Measurements from ENCODE around the gene DNLZ. TPM values are rescaled to one million over a fixed set of nuclear protein-coding genes. Genes with fewer than 3 reads are reported as not detected.
A peak's percentile ranks its signal among the peaks of the same experiment; 100 is the strongest.

The DNLZ gene
- total and polyA plus RNA-seq, 11 donors = 21.3 to 67.8 (median 33.6) TPM

GRCh38 chr9:136343884-136344269 is 19.7 kb downstream of the DNLZ start:
- no peak for DNase-seq
- peaks cover 0 to 67% (median 46%) of the 10 kb centered on the region in 12 donors for H3K4me1 ChIP-seq
- peak overlapping the region in 11 of 12 donors; percentile 77 to 99 (median 92) for H3K27ac ChIP-seq

GRCh38 chr9:136343121-136343883 is 20.2 kb downstream of the DNLZ start:
- intact Hi-C loops (cut with DNase I) = loop anchor here in 3 of 10 donors (1.0 to 2.0 kb wide), 2 partner anchors 19 to 20 kb away; partner anchors contain the start of gene DNLZ (in 3 of the 3)
- 38 to 57% (median 49%) methylated on average over 7 to 23 of the region's 23 CpGs for WGBS, 4 donors
- peak; percentile 64 to 76 (median 68) for ATAC-seq

More at GRCh38 chr9:136343884-136344269, 19.7 kb downstream of the DNLZ start:
- no peaks in the 10 kb centered on the region for H3K9me3 ChIP-seq
- 78 to 86% (median 85%) methylated on average over 21 to 24 of the region's 24 CpGs for WGBS, 4 donors
- intact Hi-C loops (cut with DNase I) = loop anchor here in 4 of 10 donors (1.0 to 2.0 kb wide), 2 partner anchors 19 kb away; partner anchors contain the start of gene DNLZ (in 4 of the 4)
- no peak for ATAC-seq
- H3K36me3 ChIP-seq = peaks cover 0 to 2% (median 0%) of the 10 kb centered on the region in 9 donors
- H3K27me3 ChIP-seq = no peaks in the 10 kb centered on the region
- no peak for TF ChIP-seq CTCF (IDR thresholded peaks at IDR 0.05)
- no peak for TF ChIP-seq POLR2A (IDR thresholded peaks at IDR 0.05)
- H3K4me3 ChIP-seq = peak overlapping the region in 1 of 12 donors; percentile 56

GRCh38 chr9:136342181-136343120 is 21.1 kb downstream of the DNLZ start:
- H3K4me1 ChIP-seq = peaks cover 0 to 67% (median 46%) of the 10 kb centered on the region in 12 donors
- peak; percentile 46 to 76 (median 72) for ATAC-seq
- peak overlapping the region in 11 of 12 donors; percentile 13 to 58 (median 45) for H3K4me3 ChIP-seq
- H3K27me3 ChIP-seq = no peaks in the 10 kb centered on the region
- H3K9me3 ChIP-seq = no peaks in the 10 kb centered on the region
- intact Hi-C loops (cut with DNase I) = loop anchor here in 4 of 10 donors (1.0 to 2.0 kb wide), 2 partner anchors 20 to 21 kb away; partner anchors contain the start of gene DNLZ (in 4 of the 4)
- 14 to 25% (median 21%) methylated on average over 38 to 60 of the region's 60 CpGs for WGBS, 4 donors
- peak; percentile 84 to 93 (median 92) for DNase-seq
- peaks cover 0 to 14% (median 2%) of the 10 kb centered on the region in 9 donors for H3K36me3 ChIP-seq
- H3K27ac ChIP-seq = peak overlapping the region; percentile 74 to 99 (median 92)
- TF ChIP-seq CTCF (IDR thresholded peaks at IDR 0.05) (peak in 2 of 12 donors; percentile 7 to 15), POLR2A (IDR thresholded peaks at IDR 0.05) (peak in 1 of 2 donors; percentile 63)

More at GRCh38 chr9:136343121-136343883, 20.2 kb downstream of the DNLZ start:
- H3K27ac ChIP-seq = peak overlapping the region; percentile 74 to 99 (median 92)
- peaks cover 0 to 67% (median 46%) of the 10 kb centered on the region in 12 donors for H3K4me1 ChIP-seq
- H3K36me3 ChIP-seq = peaks cover 0 to 7% (median 0%) of the 10 kb centered on the region in 9 donors
- peak in 4 of 5 donors; percentile 76 to 91 (median 85) for DNase-seq
- no peaks in the 10 kb centered on the region for H3K9me3 ChIP-seq
- TF ChIP-seq POLR2A (IDR thresholded peaks at IDR 0.05) (no peak), CTCF (IDR thresholded peaks at IDR 0.05) (no peak)
- H3K27me3 ChIP-seq = no peaks in the 10 kb centered on the region
- H3K4me3 ChIP-seq = peak overlapping the region in 9 of 12 donors; percentile 38 to 58 (median 50)

Data from heart left ventricle (tissue), 16 donors.